GM21526 (cell line): ENCODE data around the gene OBP2A.
"Not testable (repeated sequence)": the region's sequence is repeated elsewhere in the genome, so short reads cannot be mapped to it uniquely, and the experiment has no call there.

ENCODE experiments used
- ATAC-seq: cut with Tn5 transposase; IDR thresholded peaks from one replicate; pipeline ENCODE4 v1.9.1; 2021; ENCODE audit warnings: moderate library complexity; ENCODE audit not compliant: unreplicated experiment, low FRiP score

The OBP2A gene

GRCh38 chr9:135545646-135546176 is at the start of gene OBP2A:
Gene OBP2A, plus strand, starts transcription at chr9:135546126. Its CDS starts 55 bp downstream, at chr9:135546181.
- not testable (repeated sequence) for ATAC-seq

- no peak for ATAC-seq
These were observed 47.4 kb upstream of the OBP2A start for GRCh38 chr9:135498381-135499126.

GRCh38 chr9:135499326-135500070 is 46.4 kb upstream of the OBP2A start:
- ATAC-seq, result peak; percentile 46

- ATAC-seq, result no peak
These were observed 45.8 kb upstream of the OBP2A start for GRCh38 chr9:135500071-135500524.

- ATAC-seq, result peak; percentile 82
These were observed 45.2 kb upstream of the OBP2A start, which contains the start of gene MRPS2 for GRCh38 chr9:135500525-135501260. Gene MRPS2, plus strand, starts transcription at chr9:135500682. Its CDS starts 29 bp downstream, at chr9:135500711.

GRCh38 chr9:135501261-135502167 is 44.4 kb upstream of the OBP2A start:
- ATAC-seq, result no peak

- ATAC-seq, result no peak
These were observed 43.6 kb upstream of the OBP2A start for GRCh38 chr9:135502168-135502872.

GRCh38 chr9:135502873-135503321 is 43.0 kb upstream of the OBP2A start:
- ATAC-seq, result no peak

- no peak for ATAC-seq
These were observed 42.3 kb upstream of the OBP2A start for GRCh38 chr9:135503371-135504261.

- no peak for ATAC-seq
These were observed 41.4 kb upstream of the OBP2A start for GRCh38 chr9:135504262-135505243.

GRCh38 chr9:135505406-135506187 is 40.3 kb upstream of the OBP2A start:
- no peak for ATAC-seq

GRCh38 chr9:135506327-135507103 is 39.4 kb upstream of the OBP2A start:
- no peak for ATAC-seq

- no peak for ATAC-seq
These were observed 38.6 kb upstream of the OBP2A start for GRCh38 chr9:135507104-135508035.

GRCh38 chr9:135508211-135508820 is 37.6 kb upstream of the OBP2A start:
- no peak for ATAC-seq
